ENCODE measurements around the gene TLL1.

GRCh38 chr4:165994701-165995100 is 121.7 kb downstream of the TLL1 start:
- TF ChIP-seq CTCF (IDR thresholded peaks at IDR 0.05) = no peak
- no peak for TF ChIP-seq POLR2A (IDR thresholded peaks at IDR 0.05)

Measured in body of pancreas (tissue), 4 donors.